Measurements from ENCODE around the gene XYLB.

The XYLB gene

DNA sequence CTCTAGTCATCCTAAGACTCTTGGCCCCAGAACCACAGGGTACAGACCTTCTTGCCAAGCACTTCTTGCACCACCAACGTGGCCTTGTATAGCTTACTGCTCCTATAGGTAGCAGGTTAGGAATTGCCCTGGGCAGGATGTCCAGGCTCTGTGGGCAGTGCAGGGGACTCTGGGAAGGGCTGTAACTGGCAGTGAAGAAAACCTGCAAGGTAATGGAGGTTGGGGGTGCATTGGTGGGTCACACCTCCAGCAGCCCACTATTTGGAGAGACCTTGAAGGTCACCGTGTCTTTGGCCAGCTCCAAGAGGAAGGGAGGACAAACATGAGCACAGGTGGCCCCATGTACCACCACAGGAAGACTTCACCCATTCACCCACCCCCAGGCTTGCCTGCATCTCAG, 21.3 kb upstream of the XYLB start:
- DNase-seq, result no peak

DNA sequence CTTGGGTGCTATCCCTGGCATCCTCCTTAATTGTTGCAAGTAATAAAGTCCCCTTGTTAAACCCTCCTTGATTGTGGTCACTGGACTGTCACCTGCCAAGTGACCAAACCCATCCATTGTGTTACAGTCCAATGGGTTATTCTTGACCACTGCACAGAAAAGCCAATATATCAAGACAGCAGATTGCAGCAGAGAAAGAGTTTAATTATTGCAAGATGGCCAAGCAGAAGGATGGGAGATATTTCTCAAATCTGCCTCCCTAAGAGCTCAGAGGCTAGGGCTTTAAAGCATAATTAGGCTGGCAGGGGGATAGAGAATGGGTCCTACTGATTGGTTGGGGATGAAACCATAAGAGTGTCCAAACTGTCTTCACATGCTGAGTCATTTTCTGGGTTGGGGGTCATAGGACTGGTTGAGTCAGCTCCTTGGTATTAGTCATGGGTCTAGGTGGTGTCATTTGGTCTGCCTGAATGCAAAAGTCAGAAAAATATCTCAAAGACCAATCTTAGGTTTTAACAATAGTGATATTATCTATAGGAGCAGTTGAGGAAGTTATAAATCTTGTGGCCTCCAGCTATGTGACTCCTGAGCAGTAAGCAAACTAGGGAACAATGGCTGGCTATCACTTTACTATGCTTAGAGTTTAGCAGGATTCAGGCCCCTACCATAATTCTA, 19.1 kb upstream of the XYLB start:
- DNase-seq, result no peak

DNA sequence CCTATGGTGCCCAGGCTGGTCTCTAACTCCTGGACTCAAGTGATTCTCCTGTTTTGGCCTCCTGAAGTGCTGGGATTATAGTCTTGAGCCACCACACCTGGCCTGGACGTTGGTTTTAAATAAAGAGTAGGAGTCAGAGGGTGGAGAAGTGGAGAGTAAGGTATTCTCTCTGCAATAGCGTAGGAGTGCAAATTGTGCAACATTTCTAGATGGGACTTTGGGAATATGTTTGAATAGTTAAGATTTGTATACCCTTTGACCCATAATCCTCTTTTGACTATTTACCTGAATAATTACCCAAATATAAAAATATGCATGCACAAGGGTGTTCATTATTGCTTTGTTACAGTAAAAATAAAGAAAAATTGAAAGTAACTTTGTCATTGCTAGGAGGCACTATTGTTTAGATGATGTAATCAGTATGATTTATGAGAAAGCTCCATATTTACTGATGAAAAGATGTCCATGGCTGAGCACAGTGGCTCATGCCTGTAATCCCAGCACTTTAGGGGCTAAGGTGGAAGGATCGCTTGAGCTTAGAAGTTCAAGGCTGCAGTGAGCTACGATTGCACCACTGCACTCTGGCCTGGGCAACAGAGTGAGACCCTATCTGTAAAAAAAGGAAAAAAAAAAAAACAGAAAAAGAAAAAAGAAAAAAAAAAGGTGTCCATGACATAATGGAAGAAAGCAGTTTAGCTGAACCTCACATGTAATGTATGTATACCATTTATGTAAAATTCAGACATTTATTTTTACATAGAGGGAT, 15.1 kb upstream of the XYLB start:
- no peak for DNase-seq

DNA sequence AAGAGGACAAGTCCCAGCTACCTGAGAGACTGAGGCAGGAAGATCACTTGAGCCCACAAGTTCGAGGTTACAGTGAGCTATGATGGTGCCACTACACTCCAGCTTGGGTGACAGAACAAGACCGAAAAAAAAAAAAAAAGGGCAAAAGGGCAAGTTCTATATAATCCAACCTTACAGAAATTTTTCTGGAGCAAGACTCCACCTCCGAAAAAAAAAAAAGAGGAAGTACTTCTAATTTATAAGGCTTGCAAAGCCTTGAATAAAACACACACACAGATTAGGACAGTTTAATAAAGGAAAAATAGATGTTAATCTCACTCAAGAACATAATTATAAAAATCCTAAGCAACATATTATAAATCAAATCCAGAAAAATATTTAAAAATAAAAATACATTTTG, 14.4 kb upstream of the XYLB start:
- no peak for DNase-seq

DNA sequence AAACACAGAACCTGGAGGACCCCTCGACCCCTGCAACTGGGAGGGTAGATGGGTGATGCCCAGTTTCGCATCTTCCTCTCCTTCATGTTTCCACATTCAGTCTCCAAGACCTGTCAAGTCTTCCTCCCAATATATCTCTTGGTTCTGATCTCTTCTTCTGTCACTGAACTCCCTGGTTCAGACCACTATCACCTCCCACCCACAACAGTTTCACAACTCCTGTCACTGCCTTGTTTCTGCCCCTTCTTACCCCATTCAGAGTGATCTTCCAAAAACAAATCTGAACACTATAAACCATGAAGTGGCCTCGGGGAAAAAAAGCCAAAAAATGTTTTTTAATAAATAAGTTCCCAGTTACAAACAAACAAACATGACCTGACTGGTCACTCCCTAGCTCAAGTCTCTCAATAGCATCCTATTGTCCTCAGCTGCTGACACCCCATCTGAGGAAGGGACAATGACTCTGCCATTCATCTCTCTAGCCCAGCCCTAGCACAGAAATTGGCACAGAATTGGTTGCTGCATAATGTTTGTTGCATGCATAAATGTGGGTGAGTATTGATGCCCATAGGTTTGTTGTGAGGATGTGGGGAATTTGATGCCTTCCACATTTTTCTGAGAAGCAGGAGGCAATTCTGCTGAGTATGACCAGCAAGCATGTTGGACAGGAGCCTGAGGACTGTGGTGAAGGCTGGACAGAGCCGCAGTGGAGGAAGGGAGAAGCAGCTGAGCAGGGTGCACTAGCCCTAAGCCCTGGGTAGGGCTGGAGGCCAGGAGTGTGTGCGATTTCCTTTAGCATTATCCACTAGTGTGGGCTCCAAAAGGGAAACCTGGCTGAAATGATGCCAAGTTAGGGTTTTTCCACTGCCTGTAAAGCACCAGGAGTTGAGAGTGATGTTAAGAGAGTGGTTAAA, 12.2 kb upstream of the XYLB start:
- DNase-seq, result no peak

DNA sequence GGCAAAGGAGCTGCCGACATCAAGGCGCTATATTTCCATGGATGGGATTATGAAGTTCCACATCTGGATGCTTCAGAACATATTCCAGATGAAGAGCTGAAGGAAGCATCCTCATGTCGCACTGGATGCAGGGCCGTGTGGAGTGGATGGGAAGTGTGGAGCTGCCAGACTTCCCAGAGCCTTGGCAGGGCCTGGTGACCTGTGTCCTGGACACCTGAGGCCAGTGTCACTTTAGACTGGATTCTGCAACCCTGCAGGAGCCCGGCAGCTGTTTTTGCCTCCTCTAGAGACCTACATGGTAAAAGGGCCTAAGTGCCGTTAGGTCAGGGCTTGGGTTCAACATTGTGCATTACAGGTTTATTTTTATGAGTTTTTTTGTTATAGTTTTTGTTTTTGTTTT, 11.3 kb upstream of the XYLB start:
- no peak for DNase-seq

DNA sequence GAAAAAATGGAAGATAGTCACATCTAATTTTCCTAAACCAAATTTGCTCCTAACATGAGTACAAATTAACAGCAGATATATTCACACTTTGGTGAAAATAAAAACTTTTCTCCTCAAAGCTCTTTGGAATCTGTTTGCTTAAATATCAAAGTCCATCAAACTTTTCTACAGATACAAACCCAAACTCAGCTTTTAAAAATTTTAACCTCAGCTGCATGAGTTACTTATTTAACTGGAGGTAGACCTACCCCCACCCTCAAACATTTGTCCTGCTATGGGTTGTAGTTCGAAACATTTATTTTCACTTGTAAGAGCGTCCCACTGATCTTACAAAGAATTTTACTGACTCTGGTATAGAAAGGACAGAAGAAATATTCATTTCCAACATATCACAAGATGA, 8.9 kb upstream of the XYLB start:
- DNase-seq, result no peak

DNA sequence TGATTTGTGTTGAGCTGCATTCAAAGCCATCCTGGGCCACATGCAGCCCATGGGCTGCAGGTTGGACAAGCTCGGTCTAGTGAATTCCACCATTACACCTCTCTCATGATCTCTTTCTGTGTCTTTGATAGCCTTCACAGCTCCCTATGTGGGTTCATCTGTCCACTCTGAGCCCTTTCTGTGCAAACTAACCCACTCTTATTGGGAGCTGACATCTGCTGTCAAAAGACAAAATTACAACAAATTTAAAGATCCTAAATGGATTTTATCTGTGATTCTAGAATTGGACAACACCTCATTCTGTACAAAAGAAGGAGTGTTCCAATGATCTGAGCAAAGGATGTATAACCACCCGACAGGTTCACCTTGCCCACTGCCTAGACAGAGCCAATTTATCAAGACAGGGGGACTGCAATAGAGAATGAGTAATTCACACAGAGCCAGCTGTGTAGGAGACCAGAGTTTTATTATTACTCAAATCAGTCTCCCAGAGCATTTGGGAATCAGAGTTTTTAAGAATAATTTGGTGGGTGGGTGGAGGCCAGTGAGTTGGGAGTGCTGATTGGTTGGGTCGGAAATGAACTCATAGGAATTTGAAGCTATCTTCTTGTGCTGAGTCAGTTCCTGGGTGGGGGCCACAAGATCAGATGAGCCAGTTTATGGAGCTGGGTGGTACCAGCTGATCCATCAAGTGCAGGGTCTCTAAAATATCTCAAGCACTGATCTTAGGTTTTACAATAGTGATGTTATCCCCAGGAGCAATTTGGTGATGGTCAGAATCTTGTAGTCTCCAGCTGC, 2.6 kb upstream of the XYLB start:
- DNase-seq, result no peak

DNA sequence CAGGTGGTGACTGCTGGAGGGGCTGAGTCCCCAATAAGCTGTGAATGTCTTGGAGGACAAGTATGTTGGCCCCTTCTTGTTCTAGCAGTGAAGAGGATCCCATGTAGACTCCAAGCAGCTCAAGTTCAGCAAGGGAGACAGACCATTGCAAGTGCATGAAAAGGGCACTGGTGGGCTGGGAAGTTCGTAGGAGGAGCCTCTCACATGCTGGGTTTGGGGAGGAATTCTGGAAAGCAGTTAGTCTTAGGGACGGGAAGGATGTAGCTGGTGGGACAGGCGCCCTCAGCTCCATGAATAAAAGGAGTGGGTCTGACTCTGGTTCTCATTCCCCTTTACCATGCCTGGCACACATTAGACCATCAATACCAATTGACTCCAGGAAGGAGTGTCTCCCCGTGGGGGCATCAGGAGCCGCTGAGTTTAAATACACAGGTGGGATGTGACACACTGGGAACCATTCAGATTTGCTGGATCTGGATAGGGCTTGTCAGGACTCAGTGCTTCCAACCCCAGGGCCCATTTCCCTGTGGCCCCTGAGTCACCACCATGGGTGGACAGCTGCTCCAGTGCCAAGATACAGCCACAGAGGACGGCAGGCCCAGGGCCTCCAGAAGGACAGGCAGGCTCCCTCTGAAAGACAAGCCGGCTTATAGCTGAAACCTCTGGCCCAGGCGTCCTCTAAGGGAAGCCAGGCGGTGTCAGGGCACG, 552 bp upstream of the XYLB start:
- no peak for DNase-seq

DNA sequence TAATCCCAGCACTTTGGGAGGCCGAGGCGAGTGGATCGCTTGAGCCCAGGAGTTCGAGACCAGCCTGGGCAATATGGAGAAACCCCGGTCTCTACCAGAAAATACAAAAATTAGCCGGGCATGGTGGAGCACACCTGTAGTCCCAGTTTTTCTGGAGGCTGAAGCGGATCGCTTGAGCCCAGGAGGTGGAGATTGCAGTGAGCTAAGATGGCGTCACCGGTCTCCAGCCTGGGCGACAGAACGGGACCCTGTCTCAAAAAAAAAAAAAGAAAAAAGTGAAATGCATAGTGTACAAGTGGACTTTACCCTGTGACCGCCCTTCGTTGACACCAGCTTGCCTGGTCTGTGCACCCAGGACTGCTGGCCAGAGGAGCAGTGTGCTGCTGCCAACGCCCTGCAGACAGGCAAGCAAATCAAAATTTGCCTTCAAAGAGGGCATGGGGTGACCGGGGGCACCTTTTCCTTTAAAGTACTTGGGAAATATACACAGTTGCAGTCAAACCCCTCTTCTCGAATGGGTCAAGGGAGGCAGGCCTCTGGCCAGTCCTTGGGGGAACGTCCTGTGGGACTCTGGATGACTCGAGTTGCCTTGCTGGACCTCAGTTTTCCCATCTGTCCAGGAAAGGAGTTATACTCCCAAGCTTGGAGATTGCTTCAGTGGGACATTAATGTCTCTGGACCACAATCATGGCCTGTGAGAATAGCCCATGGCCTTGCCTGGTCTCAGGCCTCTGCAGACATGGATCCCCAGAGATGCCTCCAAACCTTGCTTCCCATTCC, 1.0 kb downstream of the XYLB start:
- no peak for DNase-seq

DNA sequence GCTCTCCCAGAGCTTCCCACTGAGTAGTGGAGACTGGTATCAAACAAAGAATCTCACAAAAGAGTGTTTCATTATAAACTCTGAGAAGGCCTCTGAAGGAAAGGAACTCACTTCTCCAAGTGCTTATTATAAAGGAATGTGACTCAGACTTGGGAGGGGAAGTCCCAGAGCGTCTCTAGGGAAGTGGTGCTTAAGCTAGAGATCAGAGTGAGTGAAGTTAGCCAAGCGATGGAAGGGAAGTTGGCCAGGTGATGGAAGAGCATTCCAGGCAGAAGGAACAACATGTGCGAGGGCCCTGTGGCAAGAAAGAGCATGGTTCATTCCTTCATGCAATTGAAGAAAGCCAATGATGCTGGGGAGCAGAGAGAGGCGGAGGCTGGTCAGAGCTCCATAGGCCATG, 2.3 kb downstream of the XYLB start:
- DNase-seq, result no peak

DNA sequence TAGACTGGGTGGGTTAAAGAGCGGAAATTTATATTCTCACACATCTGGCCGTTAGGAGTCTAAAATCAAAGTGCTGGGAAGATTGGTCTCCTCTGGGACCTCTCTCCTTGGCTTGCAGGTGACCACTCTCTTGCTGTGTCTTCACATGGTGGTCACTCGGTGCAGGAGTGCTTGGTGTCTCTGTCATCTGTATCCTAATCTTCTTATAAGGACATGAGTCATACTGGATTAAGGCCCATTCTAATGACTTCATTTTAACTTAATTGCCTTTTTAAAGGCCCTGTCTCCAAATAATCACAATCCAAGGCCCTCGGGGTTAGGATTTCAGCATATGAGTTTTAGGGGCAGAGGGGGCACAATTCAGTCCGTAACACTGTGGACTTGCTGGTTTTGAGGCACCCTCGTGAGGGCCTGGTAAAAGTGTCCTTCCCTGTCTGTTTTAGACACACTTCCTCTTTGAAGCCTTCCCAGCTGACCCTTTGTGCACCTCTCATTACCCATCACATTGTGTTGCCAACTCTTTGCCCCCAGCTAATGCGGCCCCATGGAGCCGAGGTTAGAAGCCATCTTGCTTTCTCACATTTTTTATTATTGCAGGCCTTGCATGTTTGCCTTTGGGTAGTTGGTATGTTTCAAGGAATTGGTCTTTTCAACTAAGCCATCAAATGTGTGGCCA, 3.2 kb downstream of the XYLB start:
- DNase-seq, result no peak

DNA sequence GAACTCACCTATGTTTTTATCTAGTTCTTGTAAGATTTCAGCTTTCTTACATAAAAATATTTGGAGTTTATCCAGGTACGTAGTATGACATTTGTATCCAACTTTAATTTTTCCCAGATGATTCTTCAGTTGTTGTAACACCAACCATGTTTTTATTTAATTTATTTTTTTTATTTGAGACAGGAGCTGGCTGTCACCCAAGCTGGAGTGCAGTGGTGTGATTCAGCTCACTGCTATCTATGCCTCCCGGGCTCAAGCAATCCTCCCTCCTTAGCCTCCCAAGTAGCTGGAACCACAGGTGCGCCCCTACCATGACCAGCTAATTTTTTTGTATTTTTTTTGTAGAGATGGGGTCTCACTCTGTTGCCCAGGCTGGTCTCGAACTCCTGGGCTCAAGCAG, 6.6 kb downstream of the XYLB start:
- no peak for DNase-seq

DNA sequence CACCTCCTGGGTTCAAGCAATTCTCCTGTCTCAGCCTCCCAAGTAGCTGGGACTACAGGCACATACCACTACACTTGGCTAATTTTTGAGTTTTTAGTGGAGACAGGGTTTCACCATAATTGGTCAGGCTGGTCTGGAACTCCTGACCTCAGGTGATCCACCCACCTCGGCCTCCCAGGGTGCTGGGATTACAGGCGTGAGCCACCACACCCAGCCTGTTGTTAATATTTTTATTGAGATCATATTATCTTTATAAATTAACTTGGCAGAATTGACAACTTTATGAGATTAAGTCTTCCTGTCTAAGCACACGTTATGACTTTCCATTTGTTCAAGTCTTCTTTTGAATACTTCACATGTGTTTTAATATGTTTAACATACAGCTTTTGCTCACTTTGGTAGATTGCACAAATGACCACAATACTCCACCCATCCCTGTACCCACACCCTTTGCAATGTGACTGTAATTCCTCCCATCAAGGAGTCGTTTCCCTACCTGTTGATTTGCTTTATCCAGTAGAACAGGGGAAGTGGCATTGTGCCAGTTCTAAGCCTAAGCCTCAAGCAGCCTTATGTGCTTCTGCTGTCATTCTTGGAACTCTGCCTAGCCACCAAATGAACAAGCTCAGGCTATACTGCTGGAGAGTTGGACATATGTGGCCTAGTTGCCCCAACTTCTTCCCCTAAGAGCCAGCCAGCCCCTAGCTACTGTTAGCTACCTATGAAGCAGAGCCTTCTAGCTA, 8.2 kb downstream of the XYLB start:
- DNase-seq, result peak; percentile 28

DNA sequence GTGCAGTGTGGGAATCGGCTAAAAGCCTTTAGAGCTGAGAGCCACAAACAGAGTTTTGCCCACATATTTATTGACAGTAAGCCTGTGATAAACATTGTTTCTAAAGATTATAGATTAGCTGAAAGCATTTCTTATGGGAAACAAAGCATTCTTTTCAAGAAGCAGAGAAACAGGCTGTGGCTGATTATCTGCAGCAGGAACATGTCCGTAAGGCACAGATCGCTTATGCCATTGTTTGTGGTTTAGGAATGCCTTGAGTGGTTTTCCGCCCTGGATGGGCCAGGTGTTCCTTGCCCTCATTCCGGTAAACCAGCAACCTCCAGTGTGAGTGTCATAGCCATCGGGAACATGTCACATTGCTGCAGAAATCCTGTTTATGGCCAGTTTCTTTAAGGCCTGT, 12.5 kb downstream of the XYLB start:
- no peak for DNase-seq

DNA sequence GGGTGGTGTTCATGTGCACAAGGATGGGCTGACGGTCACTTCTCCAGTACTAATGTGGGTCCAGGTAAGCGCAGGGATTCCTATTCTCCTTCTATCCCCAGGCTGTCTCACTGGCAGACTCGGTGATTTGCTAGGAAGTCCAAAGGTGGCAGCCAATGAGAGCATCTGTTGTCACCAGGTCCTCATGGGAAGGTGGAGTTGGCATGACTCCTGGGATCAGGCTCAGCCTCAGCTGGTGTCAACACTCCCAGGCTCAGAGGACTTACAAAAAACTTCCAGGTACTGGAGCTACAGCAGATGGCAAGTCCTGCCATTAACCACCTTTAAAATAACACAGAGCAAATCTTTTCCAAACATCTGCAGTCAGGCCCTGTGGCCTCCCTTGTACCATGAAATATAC, 13.8 kb downstream of the XYLB start:
- DNase-seq, result no peak

DNA sequence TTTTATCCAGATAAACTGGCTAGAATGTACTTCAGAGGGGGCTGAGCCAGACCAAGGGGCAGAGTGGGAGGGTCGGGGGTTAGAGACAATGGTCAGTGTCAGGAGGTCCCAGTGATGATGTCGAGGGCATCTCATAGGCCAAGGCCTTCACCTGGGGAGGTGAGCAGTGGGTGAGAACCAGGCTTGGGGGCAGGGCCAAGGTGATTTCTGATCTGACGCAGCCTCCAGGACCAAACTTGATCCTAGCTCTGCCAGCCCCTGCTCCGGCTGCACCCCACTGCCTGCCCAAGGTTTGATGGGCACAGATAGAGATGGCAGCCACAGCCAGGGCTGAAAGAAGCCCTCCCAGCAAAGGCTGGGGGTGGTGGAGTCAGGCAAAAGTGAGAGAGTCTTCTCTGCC, 14.9 kb downstream of the XYLB start:
- no peak for DNase-seq

DNA sequence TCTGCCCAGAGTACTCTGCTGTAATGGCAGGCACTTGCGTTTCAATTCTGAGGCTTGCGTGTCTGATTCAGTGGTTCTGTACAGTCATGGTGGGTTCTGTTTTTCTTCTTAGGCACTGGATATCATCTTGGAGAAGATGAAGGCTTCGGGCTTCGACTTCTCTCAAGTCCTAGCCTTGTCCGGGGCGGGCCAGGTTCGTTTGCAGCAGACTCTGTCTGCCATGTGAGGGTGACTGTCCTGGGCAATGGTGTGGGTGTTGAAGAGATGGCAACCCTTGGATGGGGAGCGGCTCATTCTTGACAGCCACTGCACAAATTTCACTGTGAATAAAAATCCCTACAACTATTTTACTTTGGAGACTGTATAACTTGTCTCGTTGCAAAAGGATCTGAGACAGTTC, 16.2 kb downstream of the XYLB start:
- no peak for DNase-seq

DNA sequence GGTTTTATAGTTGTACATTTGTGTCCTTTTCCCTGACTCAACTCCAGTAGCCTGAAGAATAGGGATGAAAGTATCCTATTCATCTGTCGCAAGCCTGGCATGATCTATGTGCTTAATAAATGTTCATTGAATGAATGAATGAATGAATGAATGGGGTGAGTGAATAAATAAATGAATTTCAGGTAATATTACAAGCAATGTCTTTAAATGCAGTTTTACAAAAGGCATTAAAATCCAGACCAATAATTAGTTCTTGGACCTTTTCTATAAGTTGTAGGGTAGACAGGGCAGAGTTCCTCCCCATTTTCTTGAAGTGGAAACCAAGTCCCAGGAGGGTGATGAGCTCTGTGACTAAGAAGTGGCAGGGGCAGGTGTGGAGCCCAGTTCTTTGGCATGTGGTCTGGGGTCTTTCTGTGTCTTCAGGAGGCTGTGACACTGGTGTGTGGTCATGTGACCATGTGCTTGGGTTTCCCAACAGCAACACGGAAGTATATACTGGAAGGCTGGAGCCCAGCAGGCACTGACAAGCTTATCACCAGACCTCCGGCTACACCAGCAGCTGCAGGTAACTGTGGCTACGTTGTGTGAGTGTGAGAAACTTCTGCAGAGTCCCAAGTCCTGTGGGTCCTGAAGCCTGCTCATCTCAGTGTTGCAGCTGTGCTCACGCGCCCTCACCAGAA, 18.3 kb downstream of the XYLB start:
- no peak for DNase-seq
